GF-D8 (cell line): ENCODE results near the gene MAML1.
A peak's percentile ranks its signal among the peaks of the same experiment; 100 is the strongest.
"Not testable (repeated sequence)": the region's sequence is repeated elsewhere in the genome, so short reads cannot be mapped to it uniquely, and the experiment has no call there.

Experiments
- DNase-seq: peaks from one replicate; lab custom pipeline; 2025; lab: John Stamatoyannopoulos, UW

MAML1 gene

GRCh38 chr5:179732918-179733771 is 523 bp downstream of the MAML1 start:
- DNase-seq: no peak

- DNase-seq: no peak
These were observed 1.1 kb downstream of the MAML1 start for GRCh38 chr5:179733772-179734126.

DNA sequence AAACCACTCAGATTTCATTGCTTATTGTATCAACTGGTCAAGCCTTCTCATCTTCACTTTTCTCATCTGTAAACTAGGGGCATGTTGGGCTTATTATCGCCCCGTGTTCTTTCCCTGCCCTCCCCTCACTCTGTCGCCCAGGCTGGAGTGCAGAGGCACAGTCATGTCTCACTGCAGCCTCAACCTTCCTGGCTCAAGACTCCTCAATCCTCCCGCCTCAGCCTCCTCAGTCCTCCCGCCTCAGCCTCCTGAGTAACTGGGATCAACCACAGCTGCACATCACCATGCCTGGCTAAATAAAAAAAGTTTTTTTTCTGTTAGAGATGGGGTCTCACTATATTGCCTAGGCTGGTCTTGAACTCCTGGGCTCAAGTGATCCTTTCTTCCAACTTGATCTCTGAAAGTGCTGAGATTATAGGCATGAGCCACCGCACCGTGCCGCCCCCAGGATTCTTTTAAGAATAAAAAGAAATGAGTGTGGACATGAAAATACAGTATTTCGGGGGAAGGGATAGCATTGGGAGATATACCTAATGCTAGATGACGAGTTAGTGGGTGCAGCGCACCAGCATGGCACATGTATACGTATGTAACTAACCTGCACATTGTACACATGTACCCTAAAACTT is 2.0 kb downstream of the MAML1 start:
- DNase-seq: no peak

DNA sequence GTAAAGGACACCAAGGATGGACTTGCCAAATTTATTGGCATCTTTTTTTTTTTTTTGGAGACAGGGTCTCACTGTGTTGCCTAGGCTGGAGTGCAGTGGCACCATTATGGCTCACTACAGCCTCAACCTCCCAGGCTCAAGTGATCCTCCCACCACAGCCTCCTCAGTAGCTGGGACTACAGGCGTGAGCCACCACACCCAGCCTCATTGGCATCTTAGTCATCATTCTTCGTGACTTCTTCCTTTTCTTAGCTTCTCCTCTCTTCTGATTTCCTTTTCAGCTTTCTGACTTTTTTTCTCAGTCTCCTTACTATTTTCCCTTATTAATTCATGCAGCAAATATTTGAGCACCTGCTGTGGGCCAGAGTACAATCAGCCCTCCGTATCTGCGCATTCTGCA is 6.1 kb downstream of the MAML1 start:
- no peak for DNase-seq

GRCh38 chr5:179744106-179744505 is 11.5 kb downstream of the MAML1 start:
- not testable (repeated sequence) for DNase-seq

DNA sequence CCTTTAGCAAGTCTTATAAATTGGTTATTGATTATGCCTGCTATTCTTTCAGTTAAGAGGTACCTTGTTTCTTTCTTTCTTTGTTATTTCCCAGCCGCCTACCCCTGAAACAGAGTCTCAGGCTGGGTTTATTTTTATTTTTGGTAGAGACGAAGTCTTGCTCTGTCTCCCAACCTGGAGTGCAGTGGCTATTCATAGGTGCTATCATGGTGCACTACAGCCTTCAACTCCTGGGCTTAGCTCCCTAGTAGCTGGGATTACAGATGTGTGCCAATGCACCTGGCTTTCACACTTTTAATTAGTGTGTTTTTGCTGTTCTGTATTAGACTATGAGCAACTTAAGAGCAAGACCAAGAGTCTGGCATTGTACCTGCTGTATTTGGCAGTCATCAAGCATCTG is 14.2 kb downstream of the MAML1 start:
- DNase-seq: no peak

DNA sequence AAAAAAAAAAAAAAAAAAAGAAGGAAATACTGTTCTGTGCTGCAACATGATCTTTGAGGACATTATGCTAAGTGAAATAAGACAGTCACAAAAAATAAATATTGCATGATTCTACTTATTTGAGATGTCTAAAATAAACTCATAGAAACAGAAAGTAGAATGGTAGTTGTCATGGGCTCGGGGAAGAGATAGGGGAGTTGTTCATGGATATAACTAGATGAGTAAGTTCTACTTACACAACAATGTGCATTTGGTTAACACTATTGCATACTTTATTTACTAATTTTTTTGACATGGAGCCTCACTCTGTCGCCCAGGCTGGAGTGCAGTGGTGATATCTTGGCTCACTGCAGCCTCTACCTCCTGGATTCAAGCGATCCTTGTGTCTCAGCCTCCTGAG is 15.2 kb downstream of the MAML1 start:
- no peak for DNase-seq

GRCh38 chr5:179749857-179750508 is 17.4 kb downstream of the MAML1 start:
- DNase-seq: no peak

DNA sequence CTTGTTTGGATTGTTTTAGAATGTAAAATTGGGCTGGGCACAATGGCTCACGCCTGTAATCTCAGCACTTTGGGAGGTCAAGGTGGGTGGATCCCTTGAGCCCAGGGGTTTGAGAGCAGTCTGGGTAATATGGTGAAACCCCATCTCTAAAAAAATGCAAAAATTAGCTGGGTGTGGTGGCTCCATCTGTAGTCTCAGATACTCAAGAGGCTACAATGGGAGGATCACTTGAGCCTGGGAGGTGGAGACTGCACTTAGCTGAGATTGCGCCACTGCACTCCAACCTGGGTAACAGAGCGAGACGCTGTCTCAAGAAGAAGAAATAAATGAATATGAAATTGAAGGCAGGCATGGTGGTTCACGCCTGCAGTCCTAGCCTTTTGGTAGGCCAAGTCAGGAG is 21.3 kb downstream of the MAML1 start:
- DNase-seq: no peak

DNA sequence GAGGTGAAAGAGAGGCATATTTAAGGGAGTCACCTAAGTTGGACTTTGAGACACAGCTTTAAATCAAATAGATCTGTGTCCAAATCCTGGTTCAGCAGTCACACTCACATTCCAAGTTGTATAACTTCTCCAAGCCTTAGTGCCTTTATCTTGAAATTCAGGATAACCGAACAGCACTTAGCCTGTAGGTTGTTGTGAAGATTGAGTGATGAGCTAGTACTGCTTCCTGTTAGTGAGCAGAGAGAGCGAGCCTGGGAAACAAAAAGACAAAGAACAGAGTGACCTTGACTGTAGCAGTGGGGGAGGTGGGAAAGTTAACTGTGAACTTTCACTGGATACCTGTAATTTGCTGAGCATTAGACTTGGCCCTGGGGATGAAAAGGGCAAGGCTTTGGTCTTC is 22.4 kb downstream of the MAML1 start:
- DNase-seq: no peak

GRCh38 chr5:179758955-179759354 is 26.3 kb downstream of the MAML1 start:
- peak; percentile 68 for DNase-seq

GRCh38 chr5:179759581-179760551 is 27.2 kb downstream of the MAML1 start:
- no peak for DNase-seq

DNA sequence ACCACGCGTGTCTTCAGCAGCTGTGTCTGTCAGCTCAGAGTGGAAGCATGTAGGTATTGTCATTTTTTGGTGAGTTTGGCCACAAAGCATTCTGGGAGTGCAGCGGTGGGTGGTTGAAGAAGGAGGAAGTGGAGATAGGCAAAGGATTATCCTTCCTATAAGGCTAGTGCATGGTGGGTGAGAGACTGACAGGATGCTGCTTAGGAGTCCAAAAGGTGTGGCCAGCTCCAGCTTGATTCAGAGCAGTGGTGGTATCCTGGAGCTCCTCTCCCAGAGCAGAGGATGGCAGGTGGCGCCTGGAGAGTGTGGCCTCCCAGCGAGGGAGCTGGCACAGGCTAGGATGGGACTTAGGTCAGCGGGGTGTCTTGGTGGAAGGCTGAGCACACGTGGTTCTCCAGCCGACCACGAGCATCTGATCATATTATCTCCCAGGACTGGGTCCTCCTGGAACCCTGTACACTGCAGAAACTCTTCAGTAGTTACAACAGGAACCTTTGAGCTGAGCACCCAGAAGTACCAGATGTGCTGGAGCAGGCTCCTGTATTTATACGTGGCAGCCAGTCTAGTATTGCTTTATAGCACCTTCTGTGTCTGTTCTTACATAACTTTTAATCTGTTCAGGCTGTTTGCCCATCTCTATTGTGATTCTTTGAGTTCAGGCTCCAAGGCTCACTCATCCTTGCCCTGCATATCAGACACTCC is 29.6 kb downstream of the MAML1 start:
- peak; percentile 38 for DNase-seq

DNA sequence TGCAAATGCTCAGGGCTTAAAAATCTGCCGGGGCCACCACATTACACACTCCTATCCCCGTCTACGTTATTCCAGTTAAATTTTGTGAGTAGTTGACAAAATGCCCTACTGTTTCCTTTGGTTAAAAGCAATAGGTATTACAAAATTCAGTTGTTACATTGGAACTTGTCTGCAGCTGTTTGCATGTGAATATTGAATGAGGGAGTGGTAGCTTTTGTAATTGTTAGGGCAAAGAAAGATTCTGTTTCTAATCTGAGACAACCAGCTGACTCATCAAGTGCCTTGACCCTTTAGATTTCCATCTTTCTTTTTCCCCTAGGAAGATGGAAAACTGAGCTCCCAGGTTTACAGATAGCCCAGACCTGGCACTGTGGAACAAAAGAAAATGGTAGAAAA is 30.2 kb downstream of the MAML1 start:
- peak; percentile 38 for DNase-seq

DNA sequence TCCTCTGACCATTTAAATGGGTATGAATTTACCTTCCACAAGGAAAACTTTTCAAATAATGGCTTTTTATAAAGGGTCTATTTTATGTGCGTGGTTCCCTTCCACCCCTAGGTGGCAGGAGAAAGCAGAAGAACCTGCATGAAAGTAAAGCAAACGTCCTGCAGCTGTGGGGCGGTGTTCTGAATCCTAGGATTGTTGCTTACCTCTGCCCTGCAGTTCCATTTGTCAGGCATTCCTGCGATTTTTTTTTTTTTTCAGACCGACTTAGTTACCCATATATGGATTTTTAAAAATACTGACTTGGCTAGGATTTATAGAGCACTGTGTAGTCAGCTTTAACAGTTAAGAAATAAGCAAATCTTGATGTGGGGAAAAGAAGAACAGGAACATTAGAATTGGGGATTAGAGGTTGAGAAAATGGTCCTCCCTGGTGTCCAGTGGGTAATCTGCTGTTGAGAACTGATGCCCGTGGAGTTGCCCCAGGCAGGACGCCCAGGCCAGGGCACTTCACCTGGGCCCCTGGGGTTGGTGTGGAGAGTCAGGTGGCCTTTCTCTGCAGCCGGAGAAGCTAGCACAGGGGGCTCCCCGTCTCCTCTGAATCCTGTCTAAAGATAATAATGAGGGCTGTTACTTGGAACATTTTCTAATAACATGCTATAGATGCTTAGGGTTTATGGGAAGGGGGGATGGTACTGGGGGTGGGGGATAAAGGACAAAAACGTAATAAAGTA is 30.8 kb downstream of the MAML1 start:
- peak; percentile 32 for DNase-seq

DNA sequence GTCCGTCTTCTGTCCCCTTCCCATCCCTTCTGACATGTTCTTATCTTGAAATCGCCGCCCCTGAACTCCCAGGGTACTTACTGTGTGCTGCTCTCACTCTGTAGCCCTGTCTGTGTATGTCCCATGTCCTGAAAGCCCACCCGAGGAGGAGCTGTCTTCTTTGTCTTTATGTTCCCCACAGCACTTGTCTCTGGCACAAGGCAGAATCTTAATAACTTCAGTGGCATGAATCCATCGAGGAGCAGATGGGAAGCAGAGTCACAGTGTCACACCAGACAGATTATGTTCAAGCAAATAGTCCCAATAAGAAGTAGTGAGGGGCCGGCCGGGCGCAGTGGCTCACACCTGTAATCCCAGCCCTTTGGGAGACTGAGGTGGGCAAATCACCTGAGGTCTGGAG is 31.4 kb downstream of the MAML1 start:
- no peak for DNase-seq

DNA sequence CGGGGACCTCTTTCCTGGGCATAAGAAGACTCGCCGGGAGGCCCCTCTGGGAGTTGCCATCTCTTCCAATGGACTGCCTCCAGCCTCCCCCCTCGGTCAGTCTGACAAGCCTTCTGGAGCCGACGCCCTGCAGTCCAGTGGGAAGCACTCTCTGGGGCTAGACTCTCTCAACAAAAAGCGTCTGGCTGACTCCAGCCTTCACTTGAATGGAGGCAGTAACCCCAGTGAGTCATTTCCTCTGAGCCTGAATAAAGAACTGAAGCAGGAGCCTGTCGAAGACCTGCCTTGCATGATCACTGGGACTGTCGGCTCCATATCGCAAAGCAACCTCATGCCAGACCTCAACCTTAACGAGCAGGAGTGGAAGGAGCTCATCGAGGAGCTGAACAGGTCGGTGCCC is 32.8 kb downstream of the MAML1 start:
- DNase-seq: no peak

- no peak for DNase-seq
These were observed 33.6 kb downstream of the MAML1 start for GRCh38 chr5:179766021-179766725.

DNA sequence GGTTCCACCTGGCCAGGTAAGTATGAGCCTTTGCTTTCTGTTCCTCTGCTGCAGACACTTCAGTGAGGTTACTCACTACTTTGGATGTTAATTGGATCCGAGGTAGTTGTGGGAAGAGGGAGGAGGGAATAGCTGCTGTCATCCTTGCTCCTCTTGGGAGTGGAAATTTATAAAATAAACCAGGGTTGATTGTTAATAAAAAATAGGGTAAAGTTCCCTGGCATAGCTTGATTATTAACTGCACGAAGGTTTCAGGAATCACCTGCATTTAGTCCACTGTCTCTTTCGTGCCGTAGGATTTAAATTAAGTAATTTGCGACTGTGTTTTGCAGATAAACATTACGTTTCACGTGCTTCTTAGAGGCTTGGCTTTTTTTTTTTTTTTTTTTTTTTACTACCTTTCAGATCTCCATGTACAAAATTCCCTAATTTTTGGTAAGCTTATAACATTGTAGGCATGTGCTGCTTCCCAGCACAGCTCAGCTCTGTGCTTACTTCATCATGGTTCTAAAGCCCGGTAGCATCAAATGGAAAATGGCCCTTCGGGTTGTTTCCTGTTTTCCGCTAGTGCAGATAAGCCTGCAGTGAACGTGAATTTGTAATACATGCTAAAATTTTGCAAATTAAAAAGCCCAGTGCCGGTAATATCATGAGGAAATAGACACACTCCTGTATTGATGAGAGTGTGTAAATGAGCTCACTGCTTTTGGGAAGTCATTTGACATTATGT is 34.3 kb downstream of the MAML1 start:
- no peak for DNase-seq
